Upper lobe of left lung (tissue), 4 donors: ENCODE results near the gene EBF4.

ENCODE experiments used
- EP300 ChIP-seq, 4 donors: sonication (generic); formaldehyde crosslinking; IDR thresholded peaks; one replicate each; pipeline ENCODE4 v1.5.1; 2017; ENCODE audit warnings: antibody characterized with exemption in 4 of 4, control low read depth in 2 of 4
- POLR2A ChIP-seq, 4 donors: fragments of 450-650 bp; IDR thresholded peaks; one replicate each; pipeline ENCODE4 v1.5.1; 2016 to 2017; ENCODE audit warnings: antibody characterized with exemption in 4 of 4, mild to moderate bottlenecking in 2 of 4
- POLR2AphosphoS5 ChIP-seq, 2 donors: sonication (generic); formaldehyde crosslinking; IDR thresholded peaks; one replicate each; pipeline ENCODE4 v1.5.1; 2017; ENCODE audit warnings: antibody characterized with exemption in 2 of 2
- TF ChIP-seq, protein P1 (sequence below), 6 experiments: fragments of 450-650 bp in 4 of 6; fragments of 200-600 bp in 2 of 6; sonication (generic) in 2 of 6; IDR thresholded peaks; one replicate each; pipeline ENCODE4 v1.5.1; 2016 to 2019; ENCODE audit warnings: antibody characterized with exemption in 6 of 6

DNA sequence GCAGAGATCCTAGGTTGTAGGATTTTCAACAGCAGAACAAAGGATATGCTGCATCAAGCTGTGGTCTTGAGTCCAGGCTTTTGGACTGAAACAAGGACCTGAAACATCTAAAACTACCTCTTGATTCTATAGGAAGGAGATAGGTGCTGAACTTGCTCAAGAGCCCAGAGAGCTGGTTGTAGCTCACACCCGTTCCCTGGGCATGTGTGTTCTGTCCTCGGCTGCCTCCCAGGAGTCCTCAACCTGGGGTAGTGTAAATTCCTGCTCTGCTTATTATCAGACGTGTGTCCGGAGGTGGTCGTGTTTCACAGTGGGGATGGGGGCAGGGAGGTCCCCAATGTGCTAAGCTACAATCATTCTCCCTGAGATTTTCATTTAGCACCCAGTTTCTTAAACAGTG, 35.3 kb upstream of the EBF4 start:
- no peak for TF ChIP-seq POLR2A (IDR thresholded peaks at IDR 0.05)
- TF ChIP-seq, protein P1, sequence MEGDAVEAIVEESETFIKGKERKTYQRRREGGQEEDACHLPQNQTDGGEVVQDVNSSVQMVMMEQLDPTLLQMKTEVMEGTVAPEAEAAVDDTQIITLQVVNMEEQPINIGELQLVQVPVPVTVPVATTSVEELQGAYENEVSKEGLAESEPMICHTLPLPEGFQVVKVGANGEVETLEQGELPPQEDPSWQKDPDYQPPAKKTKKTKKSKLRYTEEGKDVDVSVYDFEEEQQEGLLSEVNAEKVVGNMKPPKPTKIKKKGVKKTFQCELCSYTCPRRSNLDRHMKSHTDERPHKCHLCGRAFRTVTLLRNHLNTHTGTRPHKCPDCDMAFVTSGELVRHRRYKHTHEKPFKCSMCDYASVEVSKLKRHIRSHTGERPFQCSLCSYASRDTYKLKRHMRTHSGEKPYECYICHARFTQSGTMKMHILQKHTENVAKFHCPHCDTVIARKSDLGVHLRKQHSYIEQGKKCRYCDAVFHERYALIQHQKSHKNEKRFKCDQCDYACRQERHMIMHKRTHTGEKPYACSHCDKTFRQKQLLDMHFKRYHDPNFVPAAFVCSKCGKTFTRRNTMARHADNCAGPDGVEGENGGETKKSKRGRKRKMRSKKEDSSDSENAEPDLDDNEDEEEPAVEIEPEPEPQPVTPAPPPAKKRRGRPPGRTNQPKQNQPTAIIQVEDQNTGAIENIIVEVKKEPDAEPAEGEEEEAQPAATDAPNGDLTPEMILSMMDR (IDR thresholded peaks at IDR 0.05), result no peak
- no peak for TF ChIP-seq POLR2AphosphoS5 (IDR thresholded peaks at IDR 0.05)
- TF ChIP-seq EP300 (IDR thresholded peaks at IDR 0.05), result no peak
